KMS-11 (cell line): Measurements from ENCODE around the gene GPR21.

Source experiments
- H2AFZ ChIP-seq: fragments of 200-600 bp; sonication (generic); 2 replicates; pipeline ENCODE4 v1.6.1; 2016; ENCODE audit warnings: antibody characterized with exemption, mixed run types, low read depth
- H3K27ac ChIP-seq: fragments of 200-600 bp; sonication (generic); 2 replicates; pipeline ENCODE4 v1.6.1; 2016; ENCODE audit warnings: mild to moderate bottlenecking, mixed run types
- H3K27me3 ChIP-seq: fragments of 200-600 bp; sonication (generic); 2 replicates; pipeline ENCODE4 v1.6.1; 2017; ENCODE audit warnings: mild to moderate bottlenecking, low read depth, mixed run types, moderate library complexity; ENCODE audit not compliant: insufficient read depth
- H3K36me3 ChIP-seq: fragments of 200-600 bp; sonication (generic); 2 replicates; pipeline ENCODE4 v1.6.1; 2017; ENCODE audit warnings: mild to moderate bottlenecking, mixed run types; ENCODE audit not compliant: insufficient read depth
- H3K4me1 ChIP-seq: fragments of 200-600 bp; sonication (generic); 2 replicates; pipeline ENCODE4 v1.6.1; 2016; ENCODE audit warnings: mild to moderate bottlenecking, low read depth, mixed run types; ENCODE audit not compliant: poor library complexity, severe bottlenecking
- H3K4me2 ChIP-seq: fragments of 200-600 bp; sonication (generic); 2 replicates; pipeline ENCODE4 v1.7.0; 2016; ENCODE audit warnings: mild to moderate bottlenecking, mixed run types
- H3K4me3 ChIP-seq: fragments of 200-600 bp; sonication (generic); IDR thresholded peaks from 2 replicates; pipeline ENCODE4 v1.6.1; 2017; ENCODE audit warnings: low read depth, low read length, mixed read lengths; ENCODE audit not compliant: insufficient read depth
- H3K79me2 ChIP-seq: fragments of 200-600 bp; sonication (generic); 2 replicates; pipeline ENCODE4 v1.6.1; 2016; ENCODE audit warnings: low read depth, mixed run types; ENCODE audit not compliant: insufficient read depth
- H3K9ac ChIP-seq: fragments of 200-600 bp; sonication (generic); 2 replicates; pipeline ENCODE4 v1.6.1; 2016; ENCODE audit warnings: mild to moderate bottlenecking, mixed run types
- H4K20me1 ChIP-seq: fragments of 200-600 bp; sonication (generic); 2 replicates; pipeline ENCODE4 v1.6.1; 2016; ENCODE audit warnings: mild to moderate bottlenecking, mixed run types; ENCODE audit not compliant: insufficient read depth
- CTCF ChIP-seq: fragments of 200-600 bp; sonication (generic); conservative IDR thresholded peaks from 2 replicates; pipeline ENCODE4 v1.6.1; 2017; ENCODE audit warnings: low read depth, mild to moderate bottlenecking, antibody characterized with exemption, low read length, moderate library complexity, mixed read lengths

The GPR21 gene

GRCh38 chr9:123002754-123003153 lies 30.7 kb upstream of the GPR21 start:
- Histone ChIP-seq H3K4me1 (no peaks in the 10 kb centered on the region), H3K27ac (no peak overlapping the region), H3K4me2 (no peak overlapping the region), H3K27me3 (no peaks in the 10 kb centered on the region), H4K20me1 (no peaks in the 10 kb centered on the region), H2AFZ (no peak overlapping the region), H3K4me3 (no peak overlapping the region), H3K9ac (no peak overlapping the region), H3K79me2 (no peaks in the 10 kb centered on the region), H3K36me3 (0 out of 2 replicates have a peak, but pooled peaks cover 2% of the 10 kb centered on the region)
- TF ChIP-seq CTCF: no peak

GRCh38 chr9:123003466-123003865 lies 30.0 kb upstream of the GPR21 start:
- Histone ChIP-seq H2AFZ (no peak overlapping the region), H3K4me3 (no peak overlapping the region), H3K27me3 (no peaks in the 10 kb centered on the region), H3K9ac (no peak overlapping the region), H3K79me2 (no peaks in the 10 kb centered on the region), H3K4me1 (no peaks in the 10 kb centered on the region), H3K4me2 (no peak overlapping the region), H4K20me1 (no peaks in the 10 kb centered on the region), H3K36me3 (0 out of 2 replicates have a peak, but pooled peaks cover under 1% of the 10 kb centered on the region), H3K27ac (no peak overlapping the region)
- no peak for TF ChIP-seq CTCF

- TF ChIP-seq CTCF: no peak
- no peaks in the 10 kb centered on the region for H3K79me2 ChIP-seq
- H3K36me3 ChIP-seq: no peaks in the 10 kb centered on the region
Measured at GRCh38 chr9:123005964-123006363, 27.5 kb upstream of the GPR21 start.

GRCh38 chr9:123007269-123007668 lies 26.2 kb upstream of the GPR21 start:
- H3K4me1 ChIP-seq: no peaks in the 10 kb centered on the region
- TF ChIP-seq CTCF: no peak
- no peaks in the 10 kb centered on the region for H3K27me3 ChIP-seq

More at GRCh38 chr9:123005964-123006363, 27.5 kb upstream of the GPR21 start:
- Histone ChIP-seq H3K9ac (no peak overlapping the region), H3K4me1 (no peaks in the 10 kb centered on the region), H2AFZ (no peak overlapping the region), H3K4me2 (no peak overlapping the region), H3K27ac (no peak overlapping the region), H4K20me1 (no peaks in the 10 kb centered on the region), H3K4me3 (no peak overlapping the region), H3K27me3 (no peaks in the 10 kb centered on the region)

More at GRCh38 chr9:123007269-123007668, 26.2 kb upstream of the GPR21 start:
- Histone ChIP-seq H3K79me2 (no peaks in the 10 kb centered on the region), H3K4me2 (no peak overlapping the region), H3K36me3 (no peaks in the 10 kb centered on the region), H2AFZ (no peak overlapping the region), H4K20me1 (no peaks in the 10 kb centered on the region), H3K9ac (no peak overlapping the region), H3K27ac (no peak overlapping the region), H3K4me3 (no peak overlapping the region)
